Skeletal muscle cell (primary cell): Measurements from ENCODE around the gene CLDN20.
A peak's percentile ranks its signal among the peaks of the same experiment; 100 is the strongest.
"Not testable (repeated sequence)": the region's sequence is repeated elsewhere in the genome, so short reads cannot be mapped to it uniquely, and the experiment has no call there.

Source experiments
- DNase-seq: peaks from one replicate; pipeline ENCODE4 v3.0.0-alpha.2; 2010; ENCODE audit warnings: low read depth
- H3K4me3 ChIP-seq: 2 replicates; pipeline ENCODE4 v1.5.1; 2011; ENCODE audit warnings: low read depth, mild to moderate bottlenecking, control low read depth, low read length, moderate library complexity

Gene CLDN20

GRCh38 chr6:155265843-155266535 lies 2.2 kb downstream of the CLDN20 start:
- no peak overlapping the region for H3K4me3 ChIP-seq
- DNase-seq, result no peak

- DNase-seq, result no peak
- H3K4me3 ChIP-seq, result no peak overlapping the region
Measured at GRCh38 chr6:155267411-155267810, 3.6 kb downstream of the CLDN20 start.

- not testable (repeated sequence) for H3K4me3 ChIP-seq, DNase-seq
Measured at GRCh38 chr6:155268088-155268867, 4.5 kb downstream of the CLDN20 start.

- H3K4me3 ChIP-seq, result no peak overlapping the region
Measured at GRCh38 chr6:155269765-155270164, 6.0 kb downstream of the CLDN20 start.

GRCh38 chr6:155270561-155271091 lies 6.8 kb downstream of the CLDN20 start:
- H3K4me3 ChIP-seq, result no peak overlapping the region
- DNase-seq, result no peak

More at GRCh38 chr6:155269765-155270164, 6.0 kb downstream of the CLDN20 start:
- DNase-seq, result no peak

GRCh38 chr6:155271145-155271544 lies 7.3 kb downstream of the CLDN20 start:
- no peak for DNase-seq
- no peak overlapping the region for H3K4me3 ChIP-seq

GRCh38 chr6:155272353-155273232 lies 8.8 kb downstream of the CLDN20 start:
- no peak overlapping the region for H3K4me3 ChIP-seq
- no peak for DNase-seq

- H3K4me3 ChIP-seq, result no peak overlapping the region
- DNase-seq, result peak; percentile 95
Measured at GRCh38 chr6:155273431-155273830, 9.6 kb downstream of the CLDN20 start.

- DNase-seq, result no peak
- H3K4me3 ChIP-seq, result no peak overlapping the region
Measured at GRCh38 chr6:155274106-155274505, 10.3 kb downstream of the CLDN20 start.

- no peak for DNase-seq
Measured at GRCh38 chr6:155274533-155274932, 10.7 kb downstream of the CLDN20 start.

GRCh38 chr6:155275808-155276480 lies 12.1 kb downstream of the CLDN20 start:
- no peak overlapping the region for H3K4me3 ChIP-seq
- DNase-seq, result no peak

More at GRCh38 chr6:155274533-155274932, 10.7 kb downstream of the CLDN20 start:
- no peak overlapping the region for H3K4me3 ChIP-seq

- DNase-seq, result no peak
- no peak overlapping the region for H3K4me3 ChIP-seq
Measured at GRCh38 chr6:155276638-155277037, 12.8 kb downstream of the CLDN20 start.

- DNase-seq, result no peak
- H3K4me3 ChIP-seq, result no peak overlapping the region
Measured at GRCh38 chr6:155278319-155279049, 14.7 kb downstream of the CLDN20 start.

GRCh38 chr6:155284775-155285174 lies 21.0 kb downstream of the CLDN20 start:
- H3K4me3 ChIP-seq, result no peak overlapping the region
- no peak for DNase-seq

- no peak for DNase-seq
- H3K4me3 ChIP-seq, result no peak overlapping the region
Measured at GRCh38 chr6:155287762-155288161, 23.9 kb downstream of the CLDN20 start.

GRCh38 chr6:155290491-155290890 lies 26.7 kb downstream of the CLDN20 start:
- no peak overlapping the region for H3K4me3 ChIP-seq
- DNase-seq, result no peak

- no peak overlapping the region for H3K4me3 ChIP-seq
- no peak for DNase-seq
Measured at GRCh38 chr6:155291291-155291690, 27.5 kb downstream of the CLDN20 start.

- no peak overlapping the region for H3K4me3 ChIP-seq
- no peak for DNase-seq
Measured at GRCh38 chr6:155292711-155293110, 28.9 kb downstream of the CLDN20 start.
